Adrenal gland (tissue), 5 donors: ENCODE data around the gene CHD9NB.
"Not testable (repeated sequence)": the region's sequence is repeated elsewhere in the genome, so short reads cannot be mapped to it uniquely, and the experiment has no call there.

Experiments used
- CTCF ChIP-seq, 6 experiments: fragments of 450-650 bp in 4 of 6; fragments of 200-600 bp in 2 of 6; sonication (generic) in 1 of 6; IDR thresholded peaks; 1 replicate in 5 of 6; 2 replicates in 1 of 6; pipeline versions ENCODE4 v1.5.1 to v1.8.0; 2016 to 2021; ENCODE audit warnings: antibody characterized with exemption in 6 of 6, mild to moderate bottlenecking in 2 of 6, moderate library complexity in 1 of 6
- POLR2A ChIP-seq, 2 donors: fragments of 450-650 bp; IDR thresholded peaks; one replicate each; pipeline ENCODE4 v1.6.1; 2017; ENCODE audit warnings: antibody characterized with exemption in 2 of 2, mild to moderate bottlenecking in 2 of 2, moderate library complexity in 1 of 2
- donor health status: DM: no; HTN: no; CAD: no.

GRCh38 chr16:53075461-53075860 lies 22.8 kb upstream of the CHD9NB start:
- not testable (repeated sequence) for TF ChIP-seq CTCF, POLR2A (IDR thresholded peaks at IDR 0.05)
